DMS114 treated with DMSO at 0.1 percent for 48 hours (cell line): ENCODE results near the gene RNF7.
"Not testable (repeated sequence)": the region's sequence is repeated elsewhere in the genome, so short reads cannot be mapped to it uniquely, and the experiment has no call there.

Experiments used
- DNase-seq: peaks from one replicate; lab custom pipeline; 2025; ENCODE audit not compliant: unreplicated experiment; lab: John Stamatoyannopoulos, UW

The RNF7 gene

GRCh38 chr3:141777957-141778813 is 40.1 kb downstream of the RNF7 start:
- DNase-seq: no peak

DNA sequence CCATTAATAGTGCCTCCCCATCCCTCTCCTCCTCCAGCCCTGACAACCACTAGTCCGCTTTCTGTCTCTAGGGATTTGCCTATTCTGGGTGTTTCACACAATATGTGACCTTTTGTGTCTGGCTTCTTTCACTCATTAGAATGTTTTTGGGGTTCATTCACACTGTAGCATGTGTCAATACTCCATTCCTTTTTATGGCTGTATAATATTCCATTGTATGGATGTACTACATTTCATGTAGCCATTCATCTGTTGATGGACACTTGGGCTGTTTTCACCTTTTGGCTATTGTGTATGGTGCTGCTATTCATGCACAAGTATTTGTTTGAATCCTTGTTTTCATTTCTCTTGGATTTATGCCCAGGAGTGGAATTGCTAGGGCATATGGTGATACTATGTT is 41.6 kb downstream of the RNF7 start:
- DNase-seq: no peak

DNA sequence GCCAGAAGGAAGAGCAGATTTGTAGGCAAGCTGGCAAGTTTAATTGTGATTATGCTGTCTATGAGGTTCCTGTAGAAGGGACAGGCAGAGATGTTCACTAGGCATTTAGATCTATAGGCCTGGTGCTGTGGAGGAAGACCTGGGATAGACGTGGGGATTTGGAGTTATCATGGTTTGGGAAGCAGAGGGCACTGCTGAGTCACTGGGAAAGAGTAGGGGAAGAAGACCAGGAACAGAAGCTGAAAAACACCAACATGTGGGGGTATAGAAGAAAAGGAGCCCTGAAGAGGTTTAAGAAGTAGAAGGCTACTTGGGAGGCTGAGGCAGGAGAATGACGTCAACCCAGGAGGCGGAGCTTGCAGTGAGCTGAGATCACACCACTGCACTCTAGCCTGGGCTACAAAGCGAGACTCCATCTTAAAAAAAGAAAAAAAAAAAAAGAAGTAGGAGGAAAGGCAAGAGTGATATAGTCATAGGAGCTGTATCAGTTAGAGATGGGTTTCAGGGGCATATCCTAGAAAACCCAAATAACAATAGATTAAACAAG is 44.4 kb downstream of the RNF7 start:
- DNase-seq: no peak

GRCh38 chr3:141783632-141784031 is 45.5 kb downstream of the RNF7 start:
- no peak for DNase-seq

- DNase-seq: no peak
Measured at GRCh38 chr3:141784096-141784495, 46.0 kb downstream of the RNF7 start.

- DNase-seq: no peak
Measured at GRCh38 chr3:141784531-141784930, 46.4 kb downstream of the RNF7 start.

DNA sequence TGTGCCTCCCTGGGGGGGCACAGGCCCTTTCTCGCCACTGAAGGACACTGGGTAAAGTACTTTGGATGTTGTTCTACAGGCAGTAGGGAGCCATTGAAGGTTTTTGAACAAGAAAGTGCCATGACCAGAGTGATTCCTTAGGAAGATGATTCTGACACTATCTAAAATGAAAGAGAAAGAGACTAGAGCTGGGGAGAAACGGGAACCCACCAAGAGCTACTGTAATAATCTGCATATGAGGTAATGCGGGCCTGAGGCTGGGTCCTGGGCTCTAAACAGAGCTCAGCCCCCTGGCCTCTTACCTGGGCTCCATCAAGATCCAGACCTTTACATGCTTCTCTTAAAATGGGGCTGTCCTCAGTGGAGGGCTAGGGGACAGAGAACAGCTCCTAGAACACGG is 50.1 kb downstream of the RNF7 start:
- no peak for DNase-seq

GRCh38 chr3:141788750-141789149 is 50.7 kb downstream of the RNF7 start:
- not testable (repeated sequence) for DNase-seq

DNA sequence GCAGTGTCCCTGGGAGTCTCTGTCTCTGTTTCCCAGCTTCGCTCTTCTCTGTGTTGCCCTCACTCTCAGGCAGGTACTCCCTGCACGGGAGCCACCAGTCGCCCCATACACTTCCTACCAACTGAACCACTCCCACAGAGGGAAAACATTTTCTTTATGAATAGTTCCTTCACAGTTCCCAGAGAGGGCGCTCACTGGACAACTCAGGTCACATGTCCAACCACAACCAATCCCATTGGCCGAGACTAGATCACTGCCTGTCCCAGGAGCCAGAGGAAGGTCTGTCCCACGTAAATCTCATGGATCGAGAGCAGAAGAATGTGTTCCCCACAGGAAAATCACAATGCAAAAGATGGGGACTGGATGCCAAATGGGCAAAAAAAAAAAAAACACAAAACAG is 51.2 kb downstream of the RNF7 start:
- DNase-seq: no peak

GRCh38 chr3:141790171-141790570 is 52.1 kb downstream of the RNF7 start:
- no peak for DNase-seq

DNA sequence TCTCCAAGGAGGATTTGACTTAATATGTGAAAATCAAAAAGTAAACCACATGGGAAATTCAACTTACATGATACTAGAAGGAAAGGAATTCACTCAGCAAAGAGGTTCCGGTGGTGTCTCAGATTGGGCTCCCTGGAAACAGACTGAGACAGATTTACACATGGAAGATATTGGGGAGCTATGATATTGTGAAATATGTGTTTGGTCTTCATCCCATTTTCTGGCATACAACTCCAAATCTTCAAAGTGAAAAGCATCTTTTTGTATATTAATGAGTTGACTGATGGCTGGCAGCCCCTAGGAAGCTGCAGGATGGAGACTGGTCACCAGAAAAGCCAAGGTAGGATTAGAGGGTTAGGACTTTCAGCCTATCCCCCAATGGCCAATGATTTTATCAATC is 54.4 kb downstream of the RNF7 start:
- no peak for DNase-seq

DNA sequence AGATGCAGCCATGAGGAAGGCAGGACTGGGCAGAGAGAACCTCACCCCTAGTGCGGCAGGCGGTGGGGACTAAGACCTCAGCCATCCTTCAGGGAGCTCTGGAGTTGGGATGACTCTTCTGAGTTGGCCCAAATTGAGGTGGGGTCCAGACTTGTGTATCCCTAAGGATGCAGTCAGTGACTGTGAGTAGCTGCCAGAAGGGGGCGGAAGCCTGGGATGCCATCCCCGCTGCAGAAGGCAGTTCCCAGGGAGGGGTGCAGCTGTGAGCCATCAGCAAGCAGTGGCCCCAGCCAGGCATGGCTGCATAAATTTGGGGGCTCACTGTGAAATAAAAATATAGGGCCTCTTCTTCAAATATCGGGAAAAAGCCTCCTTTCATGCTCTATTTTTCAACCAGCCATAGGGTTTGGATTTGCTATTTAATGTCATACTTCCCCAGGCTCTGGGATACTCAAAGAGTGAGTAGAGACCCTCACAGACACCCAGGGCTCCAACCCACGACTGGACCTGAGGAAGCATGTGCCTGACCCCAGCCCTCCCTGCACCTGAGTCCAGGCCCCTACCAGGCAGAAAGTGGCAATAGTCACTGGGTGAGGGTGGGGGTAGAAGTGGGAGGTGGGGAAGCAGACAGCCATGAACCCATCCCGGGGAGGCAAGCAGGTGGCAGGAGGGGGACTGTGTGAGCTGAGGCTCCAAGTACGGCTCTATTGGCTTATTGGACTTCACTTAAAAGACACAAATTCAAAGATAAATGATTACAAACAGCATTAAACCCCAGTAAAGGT is 55.6 kb downstream of the RNF7 start:
- DNase-seq: no peak

DNA sequence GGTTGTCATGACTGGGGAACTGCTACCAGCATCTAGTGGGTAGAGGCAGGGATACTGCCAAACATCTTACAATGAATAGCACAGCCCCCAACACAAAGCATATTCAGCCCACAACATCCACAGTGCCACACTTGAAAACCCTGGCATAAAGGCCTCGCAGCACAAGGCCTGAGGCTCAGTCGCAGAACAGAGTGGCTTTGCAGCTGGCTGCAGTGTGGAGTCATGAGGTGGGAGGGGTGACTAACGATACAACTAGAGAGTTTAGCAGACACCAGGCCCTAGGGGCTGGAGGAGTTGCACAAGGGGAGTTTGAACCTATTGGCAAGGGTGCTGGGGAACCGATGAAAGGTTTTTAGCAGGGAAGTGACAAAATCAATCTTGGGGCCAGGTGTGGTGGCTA is 57.2 kb downstream of the RNF7 start:
- DNase-seq: no peak

- DNase-seq: no peak
Measured at GRCh38 chr3:141795741-141796080, 57.6 kb downstream of the RNF7 start.

DNA sequence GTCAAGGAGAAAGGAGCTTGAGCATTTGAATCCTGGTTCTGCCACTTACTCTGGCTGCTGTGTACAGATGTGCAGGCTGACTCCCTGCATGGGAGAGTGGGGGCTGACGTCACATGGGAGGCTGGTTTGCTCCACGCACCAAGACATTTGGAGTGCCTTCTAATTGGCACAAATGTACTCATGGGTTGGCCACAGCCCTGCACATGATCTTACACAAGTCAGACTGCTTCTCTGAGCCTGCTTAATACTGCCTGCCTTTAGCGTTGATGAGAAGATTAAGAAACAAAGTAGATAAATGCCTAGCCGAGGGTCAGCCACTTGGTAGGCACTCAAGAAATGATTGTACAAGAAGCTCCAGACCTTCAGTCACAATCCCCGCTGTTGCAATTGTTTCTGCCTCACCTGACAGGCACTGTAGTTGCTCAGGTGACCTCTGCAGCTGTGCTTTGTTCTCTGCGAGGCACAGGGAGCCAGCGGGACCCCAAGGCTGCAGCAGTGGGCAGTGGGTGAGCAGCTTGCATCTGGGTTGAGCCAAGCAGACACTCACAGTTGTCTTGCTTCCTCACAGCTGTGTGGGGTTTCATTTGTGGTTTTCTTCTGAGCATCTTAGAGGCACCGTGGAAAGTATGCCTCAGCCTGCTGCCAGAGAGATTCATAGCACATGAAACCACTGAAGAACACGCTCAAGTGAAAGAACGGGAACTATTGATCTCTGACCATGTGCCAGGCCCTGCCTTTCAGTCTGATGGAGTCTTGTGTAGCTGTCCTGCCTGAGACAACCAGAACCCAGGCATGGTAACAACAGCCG is 58.2 kb downstream of the RNF7 start:
- DNase-seq: no peak
